Cardiac muscle cell (in vitro differentiated cells and primary cell): Measurements from ENCODE around the gene ZNF385C. TPM values are rescaled to one million over a fixed set of nuclear protein-coding genes. Genes with fewer than 3 reads are reported as not detected.

ENCODE experiments used
- DNase-seq, 2 donors: peaks; one replicate each; pipeline versions ENCODE4 v3.0.0 to v3.0.0-alpha.2; 2010 to 2017; ENCODE audit warnings: low read depth in 1 of 2, low spot score in 1 of 2
- H3K27ac ChIP-seq: fragments of 200-600 bp; sonication (generic); 2 replicates; pipeline ENCODE4 v1.5.1; 2016
- H3K27me3 ChIP-seq: fragments of 200-600 bp; sonication (generic); 2 replicates; pipeline ENCODE4 v1.6.0; 2016; ENCODE audit warnings: control low read depth
- H3K36me3 ChIP-seq: fragments of 200-600 bp; sonication (generic); 2 replicates; pipeline ENCODE4 v1.5.1; 2016; ENCODE audit warnings: control low read depth
- H3K4me1 ChIP-seq: fragments of 200-600 bp; sonication (generic); 2 replicates; pipeline ENCODE4 v1.8.1; 2017; ENCODE audit warnings: low read depth, mild to moderate bottlenecking, mixed run types
- H3K4me3 ChIP-seq: fragments of 200-600 bp; sonication (generic); 2 replicates; pipeline ENCODE4 v1.5.1; 2016; ENCODE audit warnings: mild to moderate bottlenecking
- H3K9me3 ChIP-seq: fragments of 200-600 bp; sonication (generic); 2 replicates; pipeline ENCODE4 v1.5.1; 2017; ENCODE audit warnings: low read depth, mild to moderate bottlenecking, control low read depth
- CTCF ChIP-seq: IDR thresholded peaks from 2 replicates; pipeline ENCODE4 v1.5.1; 2012; ENCODE audit warnings: low read depth, mild to moderate bottlenecking, low read length
- polyA plus RNA-seq: library from polyadenylated mRNA; unstranded; fragments of >200 nt; fragmentation: Nextera tagmentation; extraction: Ambion mirVana; gene quantifications from 2 replicates; pipeline ENCODE4 v1.2.1, GENCODE V29; 2016
- total RNA-seq: library from RNA; depleted of rRNA; stranded (reverse); fragments of >200 nt; gene quantifications from 2 replicates; pipeline ENCODE4 v1.2.3, GENCODE V29; 2016

The ZNF385C gene
- total and polyA plus RNA-seq, 2 experiments from 2014 or later, result 2.1 to 3.0 TPM

DNA sequence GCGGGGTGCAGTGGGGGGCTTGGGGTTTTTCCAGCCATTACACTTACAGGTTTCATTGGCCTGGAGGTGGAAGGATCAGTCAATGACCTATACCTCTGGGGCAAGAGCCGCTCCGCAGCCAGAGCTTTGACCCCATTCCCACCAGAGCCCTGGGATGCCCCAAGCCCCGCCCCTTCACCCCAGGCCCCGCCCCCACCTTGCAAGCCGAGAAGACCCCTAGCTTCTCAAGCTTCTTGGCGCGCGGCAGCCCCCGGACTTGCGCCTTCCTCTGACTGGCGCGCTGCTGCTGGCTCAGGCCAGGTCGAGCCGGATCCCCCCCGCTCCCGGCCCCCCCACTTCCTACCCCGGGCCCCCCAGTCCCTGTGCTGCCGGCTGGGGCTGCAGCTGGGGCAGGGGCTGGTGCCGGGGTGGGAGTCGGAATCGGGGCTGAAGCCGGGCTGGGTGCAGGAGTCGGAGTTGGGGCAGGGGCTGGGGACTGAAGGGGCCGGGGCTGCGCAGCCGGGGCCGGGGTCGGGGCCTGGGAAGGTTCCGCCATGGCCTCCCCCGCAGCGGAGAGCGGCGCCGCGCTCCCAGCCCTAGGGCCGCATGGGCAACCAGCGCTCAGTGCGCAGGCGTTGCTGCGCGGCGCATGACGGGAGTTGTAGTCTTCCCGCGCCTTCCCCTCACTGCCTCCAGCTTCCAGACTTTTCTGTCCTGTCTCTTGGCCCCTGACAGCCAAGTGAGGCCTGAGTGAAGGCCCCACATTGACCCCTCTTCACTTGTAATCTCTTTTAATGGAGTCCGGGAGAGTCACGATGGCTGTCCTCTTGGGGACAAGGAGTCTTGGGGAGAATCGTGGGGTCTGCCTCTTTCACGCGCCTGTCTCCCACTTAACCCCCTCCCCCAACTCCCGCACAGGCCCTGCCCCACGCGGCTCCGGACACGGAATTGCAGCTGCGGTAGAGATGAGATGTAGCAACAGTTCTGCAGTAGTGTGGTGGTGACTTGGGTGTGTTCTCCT, 22.8 kb upstream of the ZNF385C start, which contains the start of gene KAT2A:
TSS of gene KAT2A (minus strand) at position 598 of the 1,000 bp plus-strand sequence. CDS start at position 535, 63 bp downstream.
- Histone ChIP-seq H3K4me3 (peak within 1 kb of the TSS; percentile 92), H3K9me3 (no peaks in the 10 kb centered on the region), H3K4me1 (no peaks in the 10 kb centered on the region), H3K36me3 (peaks cover 8% of the 10 kb centered on the region), H3K27ac (peak within 1 kb of the TSS; percentile 59), H3K27me3 (no peaks in the 10 kb centered on the region)
- no peak for TF ChIP-seq CTCF
- DNase-seq, result peak; percentile 87 to 90

GRCh38 chr17:42120161-42120769, 22.0 kb upstream of the ZNF385C start:
- Histone ChIP-seq H3K4me1 (no peaks in the 10 kb centered on the region), H3K27me3 (no peaks in the 10 kb centered on the region), H3K4me3 (peak overlapping the region; percentile 92), H3K9me3 (no peaks in the 10 kb centered on the region), H3K27ac (no peak overlapping the region), H3K36me3 (peaks cover 10% of the 10 kb centered on the region)
- no peak for TF ChIP-seq CTCF
- DNase-seq, result no peak

GRCh38 chr17:42119301-42119700, 21.0 kb upstream of the ZNF385C start:
- peaks cover 10% of the 10 kb centered on the region for H3K36me3 ChIP-seq
- H3K4me1 ChIP-seq, result no peaks in the 10 kb centered on the region
- H3K4me3 ChIP-seq, result no peak overlapping the region
- no peak for TF ChIP-seq CTCF
- H3K27ac ChIP-seq, result no peak overlapping the region
- H3K27me3 ChIP-seq, result no peaks in the 10 kb centered on the region
- DNase-seq, result no peak
- no peaks in the 10 kb centered on the region for H3K9me3 ChIP-seq

GRCh38 chr17:42118545-42118944, 20.3 kb upstream of the ZNF385C start:
- no peaks in the 10 kb centered on the region for H3K27me3 ChIP-seq
- no peaks in the 10 kb centered on the region for H3K4me1 ChIP-seq
- no peaks in the 10 kb centered on the region for H3K9me3 ChIP-seq
- TF ChIP-seq CTCF, result peak; percentile 52
- peaks cover 10% of the 10 kb centered on the region for H3K36me3 ChIP-seq
- DNase-seq, result peak in 1 of 2 donors; percentile 32
- H3K4me3 ChIP-seq, result no peak overlapping the region
- H3K27ac ChIP-seq, result no peak overlapping the region

DNA sequence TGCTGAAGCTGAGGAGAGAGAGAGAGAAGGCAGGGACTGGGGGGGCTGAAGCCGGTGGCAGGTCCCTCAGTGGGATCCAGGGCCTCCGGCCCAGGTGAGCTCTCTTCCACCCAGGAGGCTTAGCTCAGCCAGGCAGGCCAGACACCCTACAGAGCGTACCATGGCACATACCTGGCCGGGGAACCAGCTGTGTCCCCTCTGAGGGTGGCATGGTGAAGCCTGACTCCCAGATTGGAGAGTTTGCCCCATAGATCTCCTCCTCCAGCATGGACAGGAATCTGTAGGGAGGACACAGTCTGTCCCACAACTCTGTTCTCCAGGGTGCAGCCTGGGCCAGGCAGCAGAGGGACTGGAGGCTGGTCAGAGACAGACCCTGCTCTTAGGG, 19.8 kb upstream of the ZNF385C start:
- Histone ChIP-seq H3K4me1 (no peaks in the 10 kb centered on the region), H3K27ac (no peak overlapping the region), H3K9me3 (no peaks in the 10 kb centered on the region), H3K36me3 (peaks cover 10% of the 10 kb centered on the region), H3K27me3 (no peaks in the 10 kb centered on the region), H3K4me3 (no peak overlapping the region)
- no peak for TF ChIP-seq CTCF
- DNase-seq, result no peak
